H9 (cell line): ENCODE measurements around the gene PIK3CG. TPM values are rescaled to one million over a fixed set of nuclear protein-coding genes. Genes with fewer than 3 reads are reported as not detected.
"Not testable (repeated sequence)": the region's sequence is repeated elsewhere in the genome, so short reads cannot be mapped to it uniquely, and the experiment has no call there.

Experiments
- DNase-seq: peaks from one replicate; pipeline ENCODE4 v3.0.0-alpha.2; 2017
- H2AFZ ChIP-seq: one replicate; pipeline ENCODE4 v1.6.1; 2013; ENCODE audit warnings: mild to moderate bottlenecking, low read length, control low read depth, moderate library complexity
- H2AK5ac ChIP-seq: 2 replicates; pipeline ENCODE4 v1.6.1; 2013; ENCODE audit warnings: low read length, control low read depth, mixed read lengths; ENCODE audit not compliant: insufficient read length
- H2BK120ac ChIP-seq: one replicate; pipeline ENCODE4 v1.6.1; 2013; ENCODE audit warnings: low read depth, mild to moderate bottlenecking, low read length, control low read depth, inconsistent platforms; ENCODE audit not compliant: poor library complexity, severe bottlenecking
- H2BK12ac ChIP-seq: 2 replicates; pipeline ENCODE4 v1.6.1; 2013; ENCODE audit warnings: low read length, control low read depth, mixed read lengths, low read depth; ENCODE audit not compliant: insufficient read length
- H2BK15ac ChIP-seq: 2 replicates; pipeline ENCODE4 v1.6.1; 2013; ENCODE audit warnings: low read depth, low read length, control low read depth
- H2BK20ac ChIP-seq: one replicate; pipeline ENCODE4 v1.6.1; 2013; ENCODE audit warnings: low read depth, mild to moderate bottlenecking, low read length, control low read depth, inconsistent platforms; ENCODE audit not compliant: poor library complexity, severe bottlenecking
- H2BK5ac ChIP-seq: 2 replicates; pipeline ENCODE4 v1.6.1; 2013; ENCODE audit warnings: low read length, control low read depth, mixed read lengths; ENCODE audit not compliant: insufficient read length
- H3K14ac ChIP-seq: 2 replicates; pipeline ENCODE4 v1.6.1; 2013; ENCODE audit warnings: low read length, control low read depth; ENCODE audit not compliant: insufficient read depth
- H3K18ac ChIP-seq: 2 replicates; pipeline ENCODE4 v1.6.1; 2013; ENCODE audit warnings: low read depth, mild to moderate bottlenecking, mixed read lengths, low read length, control low read depth; ENCODE audit not compliant: insufficient read length
- H3K23ac ChIP-seq: 2 replicates; pipeline ENCODE4 v1.6.1; 2013; ENCODE audit warnings: low read length, control low read depth, mixed read lengths, low read depth; ENCODE audit not compliant: insufficient read length
- H3K23me2 ChIP-seq: 2 replicates; pipeline ENCODE4 v1.6.1; 2013; ENCODE audit warnings: low read depth, mild to moderate bottlenecking, mixed read lengths, low read length, control low read depth; ENCODE audit not compliant: insufficient read length, poor library complexity, severe bottlenecking
- H3K27ac ChIP-seq: 2 replicates; pipeline ENCODE4 v1.5.1; 2013; ENCODE audit warnings: low read length, control low read depth, mixed read lengths, low read depth; ENCODE audit not compliant: insufficient read length
- H3K27me3 ChIP-seq: 2 replicates; pipeline ENCODE4 v1.6.1; 2013; ENCODE audit warnings: low read length, control low read depth, inconsistent platforms; ENCODE audit not compliant: insufficient read depth
- H3K4ac ChIP-seq: 2 replicates; pipeline ENCODE4 v1.6.1; 2013; ENCODE audit warnings: low read depth, mild to moderate bottlenecking, control low read depth, inconsistent platforms, low read length, moderate library complexity
- H3K4me1 ChIP-seq: 2 replicates; pipeline ENCODE4 v1.6.1; 2013; ENCODE audit warnings: low read length, control low read depth, inconsistent platforms; ENCODE audit not compliant: insufficient read depth
- H3K4me2 ChIP-seq: 2 replicates; pipeline ENCODE4 v1.6.1; 2013; ENCODE audit warnings: low read length, control low read depth, mixed read lengths; ENCODE audit not compliant: insufficient read length, insufficient read depth
- H3K56ac ChIP-seq: 2 replicates; pipeline ENCODE4 v1.6.1; 2013; ENCODE audit warnings: low read depth, mild to moderate bottlenecking, mixed read lengths, low read length, control low read depth; ENCODE audit not compliant: insufficient read length
- H3K79me1 ChIP-seq: 2 replicates; pipeline ENCODE4 v1.6.1; 2013; ENCODE audit warnings: low read depth, mild to moderate bottlenecking, moderate library complexity, low read length, control low read depth, inconsistent platforms; ENCODE audit not compliant: insufficient read depth, poor library complexity, severe bottlenecking
- H3K79me2 ChIP-seq: 2 replicates; pipeline ENCODE4 v1.6.1; 2013; ENCODE audit warnings: low read length, control low read depth, inconsistent platforms; ENCODE audit not compliant: insufficient read depth
- H3K9ac ChIP-seq: 2 replicates; pipeline ENCODE4 v1.6.1; 2013; ENCODE audit warnings: low read length, control low read depth, mixed read lengths; ENCODE audit not compliant: insufficient read length; ENCODE audit errors: extremely low read depth
- H3K9me3 ChIP-seq: one replicate; pipeline ENCODE4 v1.6.1; 2013; ENCODE audit warnings: low read depth, low read length, inconsistent platforms; ENCODE audit not compliant: control insufficient read depth
- H3T11ph ChIP-seq: one replicate; pipeline ENCODE4 v1.6.1; 2013; ENCODE audit warnings: mild to moderate bottlenecking, low read length, control low read depth, inconsistent platforms
- H4K20me1 ChIP-seq: one replicate; pipeline ENCODE4 v1.6.1; 2013; ENCODE audit not compliant: control insufficient read depth, insufficient read length, insufficient read depth
- H4K5ac ChIP-seq: 2 replicates; pipeline ENCODE4 v1.6.1; 2013; ENCODE audit warnings: low read depth, mild to moderate bottlenecking, mixed read lengths, low read length, control low read depth; ENCODE audit not compliant: insufficient read length
- H4K8ac ChIP-seq: replicated peaks from 2 replicates; pipeline ENCODE4 v1.6.1; 2013; ENCODE audit warnings: low read length, control low read depth, mixed read lengths, low read depth; ENCODE audit not compliant: insufficient read length
- H4K91ac ChIP-seq: 2 replicates; pipeline ENCODE4 v1.6.1; 2013; ENCODE audit warnings: low read depth, mild to moderate bottlenecking, moderate library complexity, mixed read lengths, low read length, control low read depth; ENCODE audit not compliant: insufficient read length
- H3K27ac Mint-ChIP-seq, 3 experiments: 2 replicates in 2 of 3; 3 replicates in 1 of 3; pipeline ENCODE4 v1.8.0; 2020 to 2021; ENCODE audit warnings: mixed read lengths in 3 of 3, mild to moderate bottlenecking in 1 of 3, moderate library complexity in 1 of 3
- H3K27me3 Mint-ChIP-seq: 2 replicates; pipeline ENCODE4 v1.8.0; 2021; ENCODE audit warnings: low read depth, mild to moderate bottlenecking, moderate library complexity, mixed read lengths
- H3K36me3 Mint-ChIP-seq, 3 experiments: 2 replicates in 2 of 3; 3 replicates in 1 of 3; pipeline ENCODE4 v1.8.0; 2020 to 2021; ENCODE audit warnings: low read depth in 3 of 3, mixed read lengths in 3 of 3; ENCODE audit not compliant: insufficient read depth in 1 of 3
- H3K4me1 Mint-ChIP-seq, 2 experiments: 2 replicates each; pipeline ENCODE4 v1.8.0; 2020; ENCODE audit warnings: mixed read lengths in 2 of 2
- H3K4me3 Mint-ChIP-seq, 2 experiments: 2 replicates in 1 of 2; 3 replicates in 1 of 2; pipeline ENCODE4 v1.8.0; 2020 to 2021; ENCODE audit warnings: mild to moderate bottlenecking in 2 of 2, mixed read lengths in 2 of 2, moderate library complexity in 1 of 2
- H3K9me3 Mint-ChIP-seq, 2 experiments: 2 replicates in 1 of 2; 3 replicates in 1 of 2; pipeline ENCODE4 v1.8.0; 2020; ENCODE audit warnings: mild to moderate bottlenecking in 2 of 2, mixed read lengths in 2 of 2, moderate library complexity in 1 of 2
- WGBS: extraction: QIAGEN DNeasy Blood & Tissue Kit; methylation state at CpG from one replicate; pipeline ENCODE4 v1.1.7; 2013; ENCODE audit warnings: missing lambda C conversion rate, low lambda C conversion rate, mixed read lengths; ENCODE audit not compliant: insufficient read length; ENCODE audit errors: extremely low coverage; 5-methylcytosine and 5-hydroxymethylcytosine counted together
- total RNA-seq: library from RNA; stranded (reverse); gene quantifications from 2 replicates; pipeline ENCODE4 v1.2.1, GENCODE V29; 2021

The PIK3CG gene
- total RNA-seq, 1 experiment from 2014 or later = not detected

- H3K18ac ChIP-seq, H4K8ac ChIP-seq, H3K27ac Mint-ChIP-seq, H2BK120ac ChIP-seq, H3K79me2 ChIP-seq, H3K4ac ChIP-seq, H3K14ac ChIP-seq, H3K9ac ChIP-seq, H3K27ac ChIP-seq, H3K27me3 Mint-ChIP-seq, H3K4me2 ChIP-seq, H3K9me3 Mint-ChIP-seq, H3K56ac ChIP-seq, H4K20me1 ChIP-seq, H2AK5ac ChIP-seq, H4K91ac ChIP-seq, H3K79me1 ChIP-seq, H3K23me2 ChIP-seq, H3K27me3 ChIP-seq, H2BK5ac ChIP-seq, H2BK15ac ChIP-seq, H3T11ph ChIP-seq, H2AFZ ChIP-seq, H3K9me3 ChIP-seq, H4K5ac ChIP-seq, H2BK12ac ChIP-seq, H3K4me1 ChIP-seq, H3K4me3 Mint-ChIP-seq, H3K36me3 Mint-ChIP-seq, H2BK20ac ChIP-seq, H3K23ac ChIP-seq, DNase-seq: not testable (repeated sequence)
- WGBS = no CpG with 5 or more reads among the region's 2 CpGs
- H3K4me1 Mint-ChIP-seq = peaks cover 22 to 29% of the 10 kb centered on the region in 2 experiments
Observed at GRCh38 chr7:106898967-106899366, 33.9 kb downstream of the PIK3CG start.
